Activated CD8-positive, alpha-beta memory T cell treated with anti-CD3 and anti-CD28 coated beads, Interleukin-2, amount 50 U/mL, for 24 hours (primary cell): ENCODE results near the gene DEFB131A.
"Not testable (repeated sequence)": the region's sequence is repeated elsewhere in the genome, so short reads cannot be mapped to it uniquely, and the experiment has no call there.

Source experiments
- DNase-seq: peaks from one replicate; pipeline ENCODE4 v3.0.0-alpha.2; 2020; ENCODE audit errors: extremely low read depth

Gene DEFB131A

GRCh38 chr4:9444114-9444513 is at the start of gene DEFB131A:
Gene DEFB131A (plus strand): TSS chr4:9444414. CDS start chr4:9444534, 120 bp downstream.
- DNase-seq: not testable (repeated sequence)

- not testable (repeated sequence) for DNase-seq
Measured at GRCh38 chr4:9405774-9406173, 38.4 kb upstream of the DEFB131A start.

- DNase-seq: not testable (repeated sequence)
Measured at GRCh38 chr4:9406491-9406890, 37.7 kb upstream of the DEFB131A start.

GRCh38 chr4:9409793-9410192 is 34.4 kb upstream of the DEFB131A start:
- no peak for DNase-seq

GRCh38 chr4:9421884-9422455 is 22.2 kb upstream of the DEFB131A start:
- not testable (repeated sequence) for DNase-seq

GRCh38 chr4:9425916-9426315 is 18.3 kb upstream of the DEFB131A start:
- not testable (repeated sequence) for DNase-seq

- DNase-seq: not testable (repeated sequence)
Measured at GRCh38 chr4:9430061-9430460, 14.2 kb upstream of the DEFB131A start.

- DNase-seq: not testable (repeated sequence)
Measured at GRCh38 chr4:9433320-9433719, 10.9 kb upstream of the DEFB131A start.

- not testable (repeated sequence) for DNase-seq
Measured at GRCh38 chr4:9436728-9437127, 7.5 kb upstream of the DEFB131A start.

- not testable (repeated sequence) for DNase-seq
Measured at GRCh38 chr4:9442355-9442754, 1.9 kb upstream of the DEFB131A start.

GRCh38 chr4:9444681-9445080 is 467 bp downstream of the DEFB131A start:
- DNase-seq: not testable (repeated sequence)

- DNase-seq: not testable (repeated sequence)
Measured at GRCh38 chr4:9452251-9452650, 8.0 kb downstream of the DEFB131A start.

- DNase-seq: not testable (repeated sequence)
Measured at GRCh38 chr4:9454284-9454683, 10.1 kb downstream of the DEFB131A start.

- DNase-seq: not testable (repeated sequence)
Measured at GRCh38 chr4:9455046-9455445, 10.8 kb downstream of the DEFB131A start.

- not testable (repeated sequence) for DNase-seq
Measured at GRCh38 chr4:9479466-9479865, 35.3 kb downstream of the DEFB131A start.

GRCh38 chr4:9480066-9480465 is 35.9 kb downstream of the DEFB131A start:
- not testable (repeated sequence) for DNase-seq

GRCh38 chr4:9482871-9483270 is 38.7 kb downstream of the DEFB131A start:
- not testable (repeated sequence) for DNase-seq

- not testable (repeated sequence) for DNase-seq
Measured at GRCh38 chr4:9483682-9484081, 39.5 kb downstream of the DEFB131A start.

- DNase-seq: not testable (repeated sequence)
Measured at GRCh38 chr4:9486880-9487279, 42.7 kb downstream of the DEFB131A start.

- DNase-seq: not testable (repeated sequence)
Measured at GRCh38 chr4:9488796-9489195, 44.6 kb downstream of the DEFB131A start.

GRCh38 chr4:9490496-9490895 is 46.3 kb downstream of the DEFB131A start:
- DNase-seq: not testable (repeated sequence)

- DNase-seq: not testable (repeated sequence)
Measured at GRCh38 chr4:9490986-9491385, 46.8 kb downstream of the DEFB131A start.

- DNase-seq: not testable (repeated sequence)
Measured at GRCh38 chr4:9493589-9493988, 49.4 kb downstream of the DEFB131A start.
